ENCODE measurements around the gene COL18A1.

GRCh38 chr21:45506836-45507522, 102.0 kb downstream of the COL18A1 start:
- TF ChIP-seq POLR2A (IDR thresholded peaks at IDR 0.05) (no peak), CTCF (IDR thresholded peaks at IDR 0.05) (no peak)
